ENCODE data around the gene RRP8. TPM values are rescaled to one million over a fixed set of nuclear protein-coding genes. Genes with fewer than 3 reads are reported as not detected.

The RRP8 gene
- total and polyA plus RNA-seq, 2 of the 8 experiments (the other 6 are each of a cell fraction or from before 2014, with no cell fraction given), result 4.2 to 14.9 TPM

DNA sequence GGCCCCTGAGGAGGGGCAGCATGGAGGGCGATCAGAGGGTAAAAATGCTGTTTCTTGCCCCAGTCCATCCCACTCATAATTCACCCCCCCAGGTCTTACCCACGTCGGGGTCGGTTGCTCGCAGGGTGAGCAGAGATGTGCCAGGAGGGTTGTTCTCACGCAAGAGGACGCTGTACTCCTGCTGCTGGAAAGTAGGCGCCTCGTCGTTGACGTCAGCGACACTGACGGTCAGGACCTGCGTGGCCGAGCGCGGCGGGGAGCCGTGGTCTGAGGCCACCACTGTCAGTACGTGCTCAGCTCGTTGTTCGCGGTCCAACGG lies 26.1 kb upstream of the RRP8 start:
- Histone ChIP-seq H2BK15ac (ENCODE audit: low read length) (no peak overlapping the region), H3K18ac (ENCODE audit: extremely low read depth, low read length) (no peak overlapping the region), H2BK5ac (ENCODE audit: low read depth, low read length) (no peak overlapping the region), H2AK5ac (ENCODE audit: low read depth, low read length) (no peak overlapping the region), H3K56ac (replicated peaks; ENCODE audit: insufficient read length, low read depth, low read length) (no peak overlapping the region), H3K4me2 (ENCODE audit: insufficient read depth in 1 of 2, low read depth in 2 of 2, low read length in 2 of 2) (peak overlapping the region; percentile 57 to 82), H3K79me2 (ENCODE audit: control insufficient read depth in 1 of 2, insufficient read depth in 2 of 2, low read length in 2 of 2) (no peaks in the 10 kb centered on the region), H3K4me3 (ENCODE audit: extremely low read depth in 1 of 4, insufficient read depth in 2 of 4, low read depth in 3 of 4, low read length in 4 of 4) (peak overlapping the region in 3 of 4 experiments; percentile 31 to 60 (median 48); a peak in 3 of 8 replicates), H3K27me3 (replicated peaks in 1 of 4; ENCODE audit: control insufficient read depth in 3 of 4, extremely low read depth in 1 of 4, insufficient read depth in 3 of 4, low read length in 3 of 4) (peaks cover 13 to 43% (median 34%) of the 10 kb centered on the region in 4 experiments), H3K14ac (ENCODE audit: insufficient read length) (no peak overlapping the region), H3K23me2 (ENCODE audit: low read depth, low read length) (peaks cover 12% of the 10 kb centered on the region), H3K79me1 (ENCODE audit: low read depth, low read length) (no peaks in the 10 kb centered on the region; the same call in 1 of the 2 replicates), H3K27ac (ENCODE audit: low read depth, low read length) (no peak overlapping the region), H3K9me3 (ENCODE audit: insufficient read depth in 2 of 2, low read depth in 1 of 2, low read length in 1 of 2) (no peaks in the 10 kb centered on the region), H2AFZ (ENCODE audit: low read length) (no peak overlapping the region), H4K91ac (replicated peaks; ENCODE audit: insufficient read length, low read length) (no peak overlapping the region), H2BK120ac (replicated peaks; ENCODE audit: low read depth, low read length) (no peak overlapping the region), H2BK20ac (ENCODE audit: low read length) (no peak overlapping the region), H2BK12ac (ENCODE audit: low read depth, low read length) (no peak overlapping the region), H3K4me1 (replicated peaks in 1 of 4; ENCODE audit: control insufficient read depth in 3 of 4, insufficient read depth in 4 of 4, low read length in 3 of 4) (peaks cover 0 to 6% (median 2%) of the 10 kb centered on the region in 4 experiments; a peak in 3 of 7 replicates), H4K8ac (ENCODE audit: extremely low read depth, insufficient read depth, low read length) (peak overlapping the region; percentile 83; the same call in 1 of the 2 replicates), H4K5ac (ENCODE audit: insufficient read length, low read depth, low read length) (no peak overlapping the region), H4K20me1 (replicated peaks in 1 of 2; ENCODE audit: control insufficient read depth in 1 of 2, insufficient read depth in 2 of 2, low read length in 2 of 2) (peaks cover 5 to 10% of the 10 kb centered on the region in 2 experiments), H3K9ac (replicated peaks in 1 of 4; ENCODE audit: extremely low read depth in 1 of 4, low read depth in 3 of 4, low read length in 3 of 4) (peak overlapping the region in 2 of 4 experiments; percentile 28 to 34; a peak in 2 of 7 replicates), H3K4ac (replicated peaks; ENCODE audit: insufficient read length, low read depth, low read length) (no peak overlapping the region), H3K23ac (ENCODE audit: insufficient read length) (no peak overlapping the region), H3K36me3 (ENCODE audit: control insufficient read depth in 2 of 4, insufficient read depth in 4 of 4, low read length in 3 of 4) (peaks cover 0 to 3% (median 1%) of the 10 kb centered on the region in 4 experiments; a peak in 3 of 8 replicates)
- DNase-seq (ENCODE audit: low read depth in 1 of 2, low spot score in 2 of 2) (no peak), FAIRE-seq (no peak)
- ChIA-PET CTCF (ENCODE audit: partially characterized antibody) (interaction anchor here (0.6 to 1.9 kb wide), 5 partner anchors 10 to 130 kb away, joined by 3 to 8 read pairs (median 4); partner anchors contain the start of gene TPP1), POLR2A (ENCODE audit: partially characterized antibody) (interaction anchor here (1.0 to 2.0 kb wide), 5 partner anchors 8 to 54 kb away, joined by 3 to 9 read pairs (median 6); partner anchors contain the start of genes MRPL17, TAF10 and TPP1)
- 71% methylated on average over 24 of the region's 24 CpGs; no CpG with 5 or more reads in 1 of the 2 experiments for WGBS, 2 experiments (ENCODE audit: extremely low coverage in 1 of 2, insufficient coverage in 1 of 2, insufficient read length in 1 of 2, insufficient replicate concordance in 2 of 2, low coverage in 1 of 2, low lambda C conversion rate in 2 of 2, missing lambda C conversion rate in 1 of 2)
- TF ChIP-seq HDAC6 (IDR thresholded peaks at IDR 0.05; ENCODE audit: low read depth, low read length) (no peak), ASH2L (IDR thresholded peaks at IDR 0.05; ENCODE audit: low read length) (no peak), CREB1 (IDR thresholded peaks at IDR 0.05) (peak; percentile 52; the same call in 1 of the 2 replicates), TAF1 (IDR thresholded peaks at IDR 0.05; ENCODE audit: low read depth, low read length) (no peak), KDM4A (IDR thresholded peaks at IDR 0.05; ENCODE audit: low read depth, low read length, severe bottlenecking) (no peak), HDAC2 (IDR thresholded peaks at IDR 0.05; ENCODE audit: borderline replicate concordance in 1 of 2, low read depth in 2 of 2, low read length in 2 of 2) (no peak), EGR1 (IDR thresholded peaks at IDR 0.05; ENCODE audit: borderline replicate concordance, low read depth, low read length) (no peak), CHD2 (IDR thresholded peaks at IDR 0.05; ENCODE audit: low read length) (no peak)
- TF ChIP-seq, protein P1, sequence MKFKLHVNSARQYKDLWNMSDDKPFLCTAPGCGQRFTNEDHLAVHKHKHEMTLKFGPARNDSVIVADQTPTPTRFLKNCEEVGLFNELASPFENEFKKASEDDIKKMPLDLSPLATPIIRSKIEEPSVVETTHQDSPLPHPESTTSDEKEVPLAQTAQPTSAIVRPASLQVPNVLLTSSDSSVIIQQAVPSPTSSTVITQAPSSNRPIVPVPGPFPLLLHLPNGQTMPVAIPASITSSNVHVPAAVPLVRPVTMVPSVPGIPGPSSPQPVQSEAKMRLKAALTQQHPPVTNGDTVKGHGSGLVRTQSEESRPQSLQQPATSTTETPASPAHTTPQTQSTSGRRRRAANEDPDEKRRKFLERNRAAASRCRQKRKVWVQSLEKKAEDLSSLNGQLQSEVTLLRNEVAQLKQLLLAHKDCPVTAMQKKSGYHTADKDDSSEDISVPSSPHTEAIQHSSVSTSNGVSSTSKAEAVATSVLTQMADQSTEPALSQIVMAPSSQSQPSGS (IDR thresholded peaks at IDR 0.05; ENCODE audit: low read length), result no peak
- TF ChIP-seq, protein P2, sequence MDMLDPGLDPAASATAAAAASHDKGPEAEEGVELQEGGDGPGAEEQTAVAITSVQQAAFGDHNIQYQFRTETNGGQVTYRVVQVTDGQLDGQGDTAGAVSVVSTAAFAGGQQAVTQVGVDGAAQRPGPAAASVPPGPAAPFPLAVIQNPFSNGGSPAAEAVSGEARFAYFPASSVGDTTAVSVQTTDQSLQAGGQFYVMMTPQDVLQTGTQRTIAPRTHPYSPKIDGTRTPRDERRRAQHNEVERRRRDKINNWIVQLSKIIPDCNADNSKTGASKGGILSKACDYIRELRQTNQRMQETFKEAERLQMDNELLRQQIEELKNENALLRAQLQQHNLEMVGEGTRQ (IDR thresholded peaks at IDR 0.05; ENCODE audit: low read length), result no peak
